Stomach (tissue), 9 donors: ENCODE measurements around the gene UBAC2. TPM values are rescaled to one million over a fixed set of nuclear protein-coding genes. Genes with fewer than 3 reads are reported as not detected.

Experiments used
- DNase-seq, 2 donors: peaks; one replicate each; pipeline versions ENCODE4 v3.0.0 to v3.0.0-alpha.2; 2013 to 2019
- H3K27ac ChIP-seq, 5 donors: fragments of 200-600 bp in 4 of 5; sonication (generic) in 4 of 5; one replicate each; pipeline ENCODE4 v1.5.1; 2013 to 2019; ENCODE audit warnings: mild to moderate bottlenecking in 1 of 5, moderate library complexity in 1 of 5
- H3K27me3 ChIP-seq, 3 donors: fragments of 200-600 bp; sonication (generic); one replicate each; pipeline ENCODE4 v1.5.1; 2017 to 2019; ENCODE audit warnings: mixed run types in 1 of 3
- H3K36me3 ChIP-seq, 4 donors: fragments of 200-600 bp; sonication (generic); 1 replicate in 3 of 4; 2 replicates in 1 of 4; pipeline ENCODE4 v1.5.1; 2016 to 2019
- H3K4me1 ChIP-seq, 4 donors: fragments of 200-600 bp; sonication (generic); one replicate each; pipeline ENCODE4 v1.5.1; 2016 to 2019
- H3K4me3 ChIP-seq, 4 donors: fragments of 200-600 bp; sonication (generic) in 3 of 4; one replicate each; pipeline ENCODE4 v1.5.1; 2016 to 2019; ENCODE audit warnings: mild to moderate bottlenecking in 1 of 4
- H3K9me3 ChIP-seq, 4 donors: fragments of 200-600 bp; sonication (generic); one replicate each; pipeline ENCODE4 v1.5.1; 2016 to 2019
- CTCF ChIP-seq, 7 experiments: fragments of 450-650 bp in 4 of 7; fragments of 200-600 bp in 3 of 7; sonication (generic) in 3 of 7; IDR thresholded peaks; one replicate each; pipeline ENCODE4 v1.5.1; 2016 to 2019; ENCODE audit warnings: antibody characterized with exemption in 7 of 7, control low read depth in 2 of 7, mild to moderate bottlenecking in 1 of 7
- EP300 ChIP-seq: sonication (generic); formaldehyde crosslinking; IDR thresholded peaks from one replicate; pipeline ENCODE4 v1.6.1; 2017; ENCODE audit warnings: antibody characterized with exemption
- POLR2A ChIP-seq, 4 donors: fragments of 450-650 bp; IDR thresholded peaks; one replicate each; pipeline ENCODE4 v1.6.1; 2016; ENCODE audit warnings: antibody characterized with exemption in 4 of 4, control low read depth in 2 of 4, mild to moderate bottlenecking in 1 of 4, moderate library complexity in 1 of 4
- POLR2AphosphoS5 ChIP-seq, 3 donors: sonication (generic); formaldehyde crosslinking; IDR thresholded peaks; one replicate each; pipeline ENCODE4 v1.6.1; 2016; ENCODE audit warnings: antibody characterized with exemption in 3 of 3
- WGBS, 5 donors: extraction: QIAGEN DNeasy Blood & Tissue Kit in 3 of 5; methylation state at CpG; one replicate each; pipeline versions ENCODE4 v1.1.5 to v1.1.7; 2013 to 2018; 5-methylcytosine and 5-hydroxymethylcytosine counted together
- intact Hi-C: fragments of 100-400 bp; cut with DNase I; formaldehyde crosslinking; loops from one replicate; pipeline ENCODE4 v1.15.1; 2023; ENCODE audit warnings: low total_unique reads
- polyA plus RNA-seq, 3 donors: library from polyadenylated mRNA; stranded (reverse); fragments of 200-250 nt; gene quantifications; one replicate each; pipeline ENCODE4 v1.2.3, GENCODE V29; 2013
- total RNA-seq, 5 donors: library from RNA; depleted of rRNA; stranded (reverse); fragments of >200 nt; gene quantifications; one replicate each; pipeline versions ENCODE4 v1.1.0 to v1.2.3, GENCODE V29; 2014 to 2016
- donor health status: healthy with polysubstance abuse.
- donor health status: Bipolar disorder and iron deficiency.
- donor health status: healthy.

Gene UBAC2
- total and polyA plus RNA-seq, 8 donors: 18.1 to 68.8 (median 40.1) TPM

DNA sequence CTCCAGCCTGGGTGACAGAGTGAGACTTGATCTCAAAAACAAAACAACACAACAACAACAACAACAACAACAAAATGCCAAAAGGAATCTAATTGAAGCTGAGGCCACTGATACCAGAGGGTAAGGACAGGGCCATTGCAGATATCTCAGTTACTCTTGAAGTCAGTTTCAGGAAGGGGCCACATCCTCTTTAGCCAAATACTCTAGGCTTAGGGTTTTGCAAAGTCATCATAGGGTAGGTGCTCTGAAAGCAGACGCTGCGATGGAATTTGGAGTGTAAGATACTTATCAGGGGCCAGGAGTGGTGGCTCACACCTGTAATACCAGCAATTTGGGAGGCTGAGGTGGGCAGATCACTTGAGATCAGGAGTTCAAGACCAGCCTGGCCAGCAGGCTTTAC is 46.6 kb upstream of the UBAC2 start:
- Histone ChIP-seq H3K27me3 (peaks cover 0 to 45% (median 0%) of the 10 kb centered on the region in 3 donors), H3K9me3 (no peaks in the 10 kb centered on the region), H3K4me3 (no peak overlapping the region), H3K36me3 (no peaks in the 10 kb centered on the region), H3K4me1 (no peaks in the 10 kb centered on the region), H3K27ac (no peak overlapping the region)
- WGBS, 5 donors: 80 to 100% (median 90%) methylated on average over 2 of the region's 2 CpGs
- DNase-seq: no peak
- TF ChIP-seq POLR2AphosphoS5 (IDR thresholded peaks at IDR 0.05) (no peak), POLR2A (IDR thresholded peaks at IDR 0.05) (no peak), CTCF (IDR thresholded peaks at IDR 0.05) (no peak), EP300 (no peak)
- intact Hi-C loops: no loop called here

DNA sequence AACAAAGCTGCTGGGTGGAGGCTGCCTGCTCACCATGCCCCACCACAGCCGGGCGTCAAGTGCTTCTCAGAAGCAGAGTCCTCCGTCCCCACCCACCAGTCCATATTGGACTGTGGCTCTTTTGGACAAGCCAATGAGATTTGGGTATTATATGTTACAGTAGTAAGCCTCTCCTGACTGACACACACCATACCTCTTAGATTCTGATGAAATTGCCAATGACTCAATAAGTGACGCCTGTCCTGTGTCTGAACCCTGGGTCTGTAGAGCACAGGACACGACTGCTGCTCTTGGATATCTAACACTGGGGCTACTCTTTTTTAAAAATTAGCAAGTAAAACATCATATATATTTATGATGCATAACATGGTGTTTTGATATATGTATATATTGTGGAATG is 44.8 kb upstream of the UBAC2 start:
- no peak for TF ChIP-seq POLR2A (IDR thresholded peaks at IDR 0.05)
- no peak for TF ChIP-seq POLR2AphosphoS5 (IDR thresholded peaks at IDR 0.05)
- TF ChIP-seq EP300: no peak
- no peak for TF ChIP-seq CTCF (IDR thresholded peaks at IDR 0.05)

GRCh38 chr13:99157046-99157445 is 43.6 kb upstream of the UBAC2 start:
- H3K27ac ChIP-seq: no peak overlapping the region
- no peak overlapping the region for H3K4me3 ChIP-seq
- no peaks in the 10 kb centered on the region for H3K4me1 ChIP-seq
- TF ChIP-seq EP300 (no peak), CTCF (IDR thresholded peaks at IDR 0.05) (no peak), POLR2A (IDR thresholded peaks at IDR 0.05) (no peak), POLR2AphosphoS5 (IDR thresholded peaks at IDR 0.05) (no peak)
- peaks cover 0 to 56% (median 0%) of the 10 kb centered on the region in 3 donors for H3K27me3 ChIP-seq
- WGBS, 5 donors: 54 to 80% (median 75%) methylated on average over 5 of the region's 5 CpGs
- H3K36me3 ChIP-seq: no peaks in the 10 kb centered on the region
- intact Hi-C loops: no loop called here
- no peaks in the 10 kb centered on the region for H3K9me3 ChIP-seq
- no peak for DNase-seq

More for the DNA sequence above, 44.8 kb upstream of the UBAC2 start:
- no peaks in the 10 kb centered on the region for H3K9me3 ChIP-seq
- no peak overlapping the region for H3K27ac ChIP-seq
- H3K4me3 ChIP-seq: no peak overlapping the region
- 93 to 97% (median 93%) methylated on average over 3 to 5 of the region's 5 CpGs for WGBS, 5 donors
- peaks cover 0 to 61% (median 0%) of the 10 kb centered on the region in 3 donors for H3K27me3 ChIP-seq
- intact Hi-C loops: no loop called here
- DNase-seq: no peak
- no peaks in the 10 kb centered on the region for H3K36me3 ChIP-seq
- no peaks in the 10 kb centered on the region for H3K4me1 ChIP-seq

- no peak overlapping the region for H3K4me3 ChIP-seq
- whole genome bisulfite sequencing, 5 donors: 49 to 70% (median 66%) methylated on average over 8 of the region's 8 CpGs
- H3K9me3 ChIP-seq: no peaks in the 10 kb centered on the region
- no peaks in the 10 kb centered on the region for H3K36me3 ChIP-seq
- H3K27me3 ChIP-seq: peaks cover 0 to 61% (median 0%) of the 10 kb centered on the region in 3 donors
- TF ChIP-seq POLR2AphosphoS5 (IDR thresholded peaks at IDR 0.05) (no peak), CTCF (IDR thresholded peaks at IDR 0.05) (no peak)
- H3K4me1 ChIP-seq: no peaks in the 10 kb centered on the region
- DNase-seq: no peak
- intact Hi-C loops: no loop called here
- no peak overlapping the region for H3K27ac ChIP-seq
Observed at GRCh38 chr13:99158846-99159245, 41.8 kb upstream of the UBAC2 start.
